Measurements from ENCODE around the gene GRID1.

The GRID1 gene

DNA sequence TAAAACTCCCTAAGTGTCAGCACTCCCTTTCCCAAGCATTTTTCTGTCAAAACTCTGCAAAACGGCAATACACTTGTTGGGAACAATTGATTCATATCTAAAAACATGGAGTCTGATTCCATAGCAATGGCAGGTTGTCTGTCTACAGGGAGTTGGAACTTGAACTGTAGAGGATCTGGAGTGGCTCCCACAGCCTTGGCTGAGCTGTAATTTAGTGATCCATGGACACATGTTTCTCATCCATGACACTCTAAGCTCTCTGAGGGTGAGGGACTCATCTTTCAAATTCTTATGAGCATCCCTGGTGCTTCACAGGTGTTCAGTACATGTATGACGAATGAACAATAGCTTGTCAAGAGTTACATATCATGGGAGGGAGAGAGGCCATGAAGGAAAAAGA is 466.1 kb downstream of the GRID1 start:
- no peak for DNase-seq (ENCODE audit: low read depth, low spot score)

DNA sequence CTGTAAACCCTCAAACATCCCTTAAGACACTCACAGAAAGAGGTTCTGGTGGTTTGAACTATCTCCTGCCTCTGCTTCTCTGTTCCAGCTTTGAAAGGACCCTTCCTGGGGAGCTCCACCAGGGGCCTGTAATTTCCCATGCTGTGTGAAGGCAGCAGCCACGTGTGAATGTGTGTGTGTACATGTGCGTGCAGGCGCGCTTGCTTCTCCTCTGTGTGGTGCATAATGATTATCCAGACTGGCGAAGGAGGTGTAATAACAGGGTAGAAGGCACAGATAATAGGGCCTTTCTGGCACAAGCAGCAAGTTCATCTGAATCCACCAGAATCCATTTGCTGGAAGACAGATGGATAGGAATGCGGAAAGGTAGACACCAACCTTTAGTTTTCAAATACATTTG is 466.5 kb downstream of the GRID1 start:
- no peak for DNase-seq (ENCODE audit: low read depth, low spot score)

DNA sequence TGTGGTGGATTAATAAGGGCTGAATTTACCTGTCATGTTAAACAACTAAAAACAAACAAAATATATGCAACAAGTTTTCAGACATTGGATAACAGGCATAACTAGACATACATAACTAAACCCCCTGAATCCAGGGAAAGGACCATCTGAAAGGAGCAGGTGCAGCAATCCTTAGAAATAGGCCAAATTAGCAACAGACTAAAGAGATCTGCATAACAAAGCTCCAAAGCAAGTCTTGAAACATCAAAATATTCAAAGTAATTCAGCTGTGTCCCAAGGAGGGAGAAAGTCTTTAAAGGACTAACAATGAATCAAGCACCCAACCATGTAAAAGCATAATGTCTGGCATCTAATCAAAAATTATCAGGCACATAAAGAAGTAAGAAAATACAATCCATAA is 475.1 kb downstream of the GRID1 start:
- peak; percentile 3 for DNase-seq (ENCODE audit: low read depth, low spot score)

DNA sequence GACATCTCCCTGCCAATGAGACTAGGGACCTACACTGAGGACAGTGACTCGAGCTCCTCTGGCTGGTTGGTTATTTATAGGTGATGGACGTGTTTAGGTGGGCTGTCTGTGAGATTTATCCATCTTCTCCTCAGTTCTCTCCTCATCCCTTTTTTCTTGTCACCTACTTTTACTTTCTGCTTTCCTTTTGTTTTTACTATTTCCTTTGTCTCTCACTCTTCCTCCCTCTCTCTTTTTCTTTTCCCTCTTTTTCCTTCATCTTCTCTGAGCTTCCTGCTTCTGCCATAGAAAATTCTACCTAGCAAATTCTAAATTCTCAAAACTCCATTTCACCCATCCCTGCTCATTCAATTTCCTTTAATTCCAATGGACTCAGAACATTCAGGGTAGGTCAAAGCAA is 478.0 kb downstream of the GRID1 start:
- no peak for DNase-seq (ENCODE audit: low read depth, low spot score)

DNA sequence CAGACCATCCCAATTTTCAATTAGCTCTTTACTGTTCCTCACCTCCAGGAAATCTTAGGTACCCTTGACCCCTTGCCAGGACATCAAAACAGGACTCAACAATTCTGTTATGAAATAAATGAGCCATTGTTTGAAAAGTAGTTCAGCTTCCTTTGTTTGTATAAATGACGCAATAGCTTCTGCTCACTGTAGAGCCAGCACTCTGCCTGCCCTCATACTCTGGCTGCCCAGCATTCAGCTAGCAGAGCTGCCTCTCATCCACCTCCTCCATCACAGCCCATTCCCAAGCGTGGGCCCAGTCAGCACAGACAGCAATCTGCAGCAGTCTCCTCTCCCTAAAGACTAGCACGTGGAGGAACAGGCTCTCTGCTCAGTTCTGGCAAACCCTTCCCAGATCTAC is 478.6 kb downstream of the GRID1 start:
- DNase-seq (ENCODE audit: low read depth, low spot score), result no peak

DNA sequence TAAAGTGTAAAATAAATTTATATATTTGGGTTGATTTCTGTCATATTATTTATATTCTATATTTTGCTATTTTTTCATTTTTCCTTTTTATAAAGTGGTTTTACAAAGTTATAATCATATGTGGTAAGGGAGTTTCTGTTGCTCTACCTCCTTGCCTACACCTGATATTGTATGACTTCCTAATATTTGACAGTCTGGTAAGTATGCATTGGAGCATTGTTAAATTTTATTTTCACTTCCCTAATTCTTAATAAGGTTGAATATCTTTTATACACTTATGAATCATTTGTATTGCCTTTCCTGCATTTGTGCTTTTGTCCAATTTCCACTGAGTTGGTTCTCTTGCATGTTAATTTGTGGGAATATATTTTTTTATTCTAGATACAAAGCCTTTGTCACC is 492.4 kb downstream of the GRID1 start:
- DNase-seq (ENCODE audit: low read depth, low spot score), result no peak

DNA sequence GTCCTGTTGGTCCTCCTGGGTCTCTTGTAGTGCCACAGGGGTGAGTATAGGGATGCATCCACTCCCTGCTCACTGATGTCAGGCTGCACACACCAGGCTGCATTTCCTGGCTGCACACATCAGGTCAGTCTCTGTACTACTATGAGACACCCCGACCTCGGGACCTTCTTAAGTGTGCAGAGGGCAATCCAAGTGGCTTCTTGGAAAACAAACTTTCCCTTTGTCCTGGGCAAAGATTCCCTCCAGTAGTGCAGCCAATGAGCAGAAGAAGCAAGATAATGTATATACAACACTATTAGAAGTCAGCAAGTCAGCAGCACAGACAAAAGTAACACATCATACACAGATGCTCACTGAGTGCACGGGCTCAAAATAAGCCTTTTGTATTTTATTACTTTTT is 493.5 kb downstream of the GRID1 start:
- DNase-seq (ENCODE audit: low read depth, low spot score), result no peak

DNA sequence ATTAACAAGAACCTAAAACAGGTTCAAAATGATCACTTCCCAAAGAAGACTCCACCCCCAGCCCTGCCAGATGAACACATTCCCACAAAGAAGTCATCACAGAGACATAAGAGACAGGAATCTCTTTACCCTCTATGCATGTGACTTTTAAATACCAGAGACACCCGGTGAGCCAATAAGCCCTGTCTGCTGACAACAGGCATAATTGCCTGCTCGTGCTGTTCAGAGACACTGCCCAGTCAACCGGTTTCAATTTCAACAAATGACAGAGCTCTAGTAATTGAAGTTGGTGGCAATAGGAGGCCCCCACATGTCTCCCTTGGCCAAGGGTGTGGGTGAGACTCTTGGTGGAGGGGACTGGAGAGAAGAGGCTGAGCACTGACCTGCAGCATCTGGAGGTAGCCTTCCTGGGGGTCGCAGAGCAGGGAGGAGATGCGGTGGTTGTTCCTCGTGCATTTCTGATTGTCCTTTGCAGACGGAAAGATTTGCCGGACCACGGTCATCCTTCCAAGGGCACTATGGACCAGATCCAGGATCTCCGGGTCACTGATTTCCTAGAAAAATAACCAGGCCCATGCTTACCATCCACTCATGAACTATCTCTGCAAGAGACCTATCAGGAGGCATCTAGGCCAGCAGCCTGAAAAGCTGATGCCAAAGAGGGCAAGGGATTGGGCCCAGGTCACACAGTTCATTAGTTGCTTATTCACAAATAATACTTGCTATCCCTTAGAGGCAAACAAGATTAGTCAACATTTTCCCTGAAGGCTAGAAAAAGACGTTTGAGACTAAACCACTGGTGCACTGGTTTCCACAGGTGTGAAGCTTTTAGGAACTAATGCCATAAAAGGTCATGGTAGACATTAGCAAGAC is 497.7 kb downstream of the GRID1 start:
- no peak for DNase-seq (ENCODE audit: low read depth, low spot score)

DNA sequence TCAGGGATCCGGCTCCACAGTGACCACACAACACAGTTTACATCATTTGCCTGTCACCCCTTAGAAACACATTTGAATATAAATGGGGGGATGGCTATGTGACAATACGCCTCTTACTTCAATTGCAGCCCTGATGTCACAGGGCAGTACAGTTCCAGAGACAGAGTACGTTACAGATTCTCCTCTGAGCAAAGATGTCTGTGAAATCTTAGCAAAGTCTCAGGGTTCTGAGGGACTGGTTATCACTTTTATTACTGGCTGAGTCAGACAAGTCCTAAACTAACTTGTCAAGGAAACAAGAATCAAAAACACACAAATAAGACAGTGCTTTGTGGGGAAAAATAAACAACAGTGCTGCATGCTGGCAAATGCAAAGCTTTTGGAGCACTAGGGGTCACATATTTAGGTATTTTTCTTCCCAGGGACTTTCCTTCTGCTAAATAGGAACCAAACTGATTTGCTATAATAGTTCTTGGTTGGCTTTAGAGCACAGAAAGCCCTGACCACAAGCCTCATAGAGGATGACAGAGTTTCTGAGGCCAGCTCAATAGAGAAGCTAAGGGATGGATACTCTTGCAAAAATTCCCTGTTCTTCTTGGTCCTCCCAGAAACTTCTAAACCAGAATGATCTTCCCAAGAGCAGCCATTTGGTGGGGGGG is 501.6 kb downstream of the GRID1 start:
- DNase-seq (ENCODE audit: low read depth, low spot score), result no peak

DNA sequence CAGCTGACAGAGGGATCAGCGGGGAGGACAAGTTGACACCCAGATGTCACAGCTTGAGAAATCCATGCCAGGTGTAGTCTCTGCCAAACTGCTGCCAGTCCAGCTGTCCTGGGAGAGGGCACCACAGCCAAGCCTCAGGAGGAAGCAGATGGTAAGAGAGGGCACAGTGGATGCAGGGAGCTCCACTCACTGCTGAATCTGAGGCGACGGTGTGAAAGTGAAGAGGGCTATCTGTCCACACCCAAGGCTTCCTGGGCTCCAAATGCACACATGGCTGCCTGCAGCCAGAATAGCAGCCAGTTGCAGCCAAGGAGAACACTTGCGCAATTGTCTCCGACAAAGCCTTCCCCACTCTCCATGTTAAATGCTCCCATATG is 502.4 kb downstream of the GRID1 start:
- DNase-seq (ENCODE audit: low read depth, low spot score), result no peak

DNA sequence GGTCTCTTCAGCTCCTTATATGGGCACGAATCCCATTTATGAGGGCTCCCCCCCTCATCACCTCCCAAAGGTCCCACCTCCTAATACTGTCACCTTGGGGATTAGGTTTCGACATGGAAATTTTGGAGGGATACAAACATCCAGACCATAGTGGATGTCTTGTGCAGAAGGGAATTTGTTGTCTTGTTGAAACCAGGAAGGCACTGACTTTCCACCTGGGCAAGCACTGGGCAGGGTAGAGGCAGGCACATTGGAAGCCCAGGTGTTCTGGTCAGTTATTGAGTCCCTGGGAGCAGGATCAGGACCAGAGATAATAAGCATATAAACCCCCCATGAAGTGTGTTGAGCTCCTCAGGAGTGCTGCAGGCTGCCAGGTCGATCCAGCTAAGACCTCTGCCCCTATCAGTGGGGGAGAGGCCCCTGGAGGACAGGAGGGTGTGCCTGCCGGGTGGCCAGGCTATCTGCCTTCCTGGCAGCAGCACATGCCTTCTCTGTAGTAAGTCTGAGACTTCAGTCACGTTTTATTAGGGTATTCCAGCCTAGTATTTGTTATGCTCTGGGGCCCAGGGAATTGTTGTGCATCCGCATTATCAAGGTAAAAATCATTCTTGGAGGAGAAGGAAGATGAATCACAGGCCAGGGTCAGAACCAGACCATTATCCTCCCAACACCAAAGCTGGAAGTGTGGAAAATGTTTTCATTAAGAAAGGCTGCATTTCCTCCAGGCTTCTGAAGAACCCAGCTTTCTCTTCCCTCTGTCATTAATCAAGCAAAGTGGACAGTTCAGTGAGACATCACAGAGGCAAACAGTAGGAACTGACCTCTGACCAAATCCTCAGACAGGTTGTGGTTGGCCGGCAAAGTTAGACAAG is 503.1 kb downstream of the GRID1 start:
- no peak for DNase-seq (ENCODE audit: low read depth, low spot score)

DNA sequence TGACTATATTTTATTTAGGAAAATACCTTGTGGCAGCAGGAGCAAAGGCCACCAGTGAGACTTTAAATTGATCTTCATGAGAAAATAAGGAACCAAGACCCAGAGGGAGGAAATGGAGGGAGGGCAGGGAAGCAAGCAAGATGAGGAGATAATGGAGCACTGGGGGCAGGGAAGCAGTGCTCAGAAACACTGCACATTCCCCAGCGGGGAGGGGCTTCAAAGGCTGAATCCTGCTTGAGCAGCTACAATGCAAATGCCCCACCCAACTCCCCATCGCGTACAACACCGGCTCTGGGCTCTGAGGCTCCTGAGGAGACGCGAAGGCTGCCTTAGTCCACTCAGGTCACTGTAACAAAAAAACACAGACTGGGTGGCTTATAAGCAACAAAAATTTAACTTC is 503.8 kb downstream of the GRID1 start:
- DNase-seq (ENCODE audit: low read depth, low spot score), result no peak

DNA sequence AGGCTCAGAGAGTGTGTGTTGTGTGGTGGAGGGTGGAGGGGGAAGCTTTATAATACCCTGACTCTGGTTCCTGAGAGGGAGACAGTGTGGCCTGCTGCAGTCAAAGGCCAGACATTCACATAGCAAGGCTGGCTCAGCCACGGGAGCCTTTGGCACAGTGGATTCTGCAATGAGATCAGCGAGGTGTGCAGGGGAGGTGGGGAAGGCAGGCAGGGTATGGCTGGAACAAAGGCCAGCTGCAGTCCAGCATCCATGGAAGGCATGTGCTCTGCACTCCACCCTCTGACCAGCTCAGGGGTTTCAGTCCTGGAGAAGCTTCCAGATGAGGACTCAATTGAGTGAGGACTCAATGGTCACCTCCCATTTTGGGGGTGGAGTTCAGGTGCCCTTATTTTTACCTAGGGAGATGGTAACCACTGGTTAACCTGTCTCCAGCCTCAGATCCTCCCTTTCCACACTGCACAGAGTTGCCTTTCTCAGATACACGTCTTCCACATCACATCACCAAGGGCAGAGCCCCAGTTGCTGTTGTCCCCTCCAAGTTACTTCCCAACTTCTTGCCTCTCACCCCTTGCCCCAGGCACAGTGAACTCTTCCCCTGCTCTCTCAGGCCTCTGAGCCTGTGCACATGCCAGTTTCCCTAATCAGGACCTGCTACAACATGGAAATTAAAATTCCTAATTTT is 504.9 kb downstream of the GRID1 start:
- no peak for DNase-seq (ENCODE audit: low read depth, low spot score)

DNA sequence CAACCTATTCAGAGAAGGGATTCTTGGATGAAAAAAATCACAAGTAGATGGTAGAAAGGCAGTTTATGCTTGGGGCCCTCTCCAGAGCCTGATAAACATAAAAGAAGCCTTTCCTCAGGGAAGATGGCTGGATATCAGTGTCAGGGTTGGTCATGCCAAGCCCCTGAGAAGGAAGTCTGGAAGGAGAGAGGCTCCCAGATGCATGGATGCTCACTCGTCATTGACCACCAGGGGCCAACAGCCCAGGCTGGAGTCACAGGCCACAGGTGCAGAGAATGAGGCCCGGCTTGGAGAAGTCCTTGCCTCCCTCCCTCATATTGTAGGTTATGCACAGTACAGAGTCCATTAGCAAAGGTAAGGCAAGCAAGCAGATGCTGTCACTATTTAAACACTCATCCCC is 506.7 kb downstream of the GRID1 start:
- no peak for DNase-seq (ENCODE audit: low read depth, low spot score)

DNA sequence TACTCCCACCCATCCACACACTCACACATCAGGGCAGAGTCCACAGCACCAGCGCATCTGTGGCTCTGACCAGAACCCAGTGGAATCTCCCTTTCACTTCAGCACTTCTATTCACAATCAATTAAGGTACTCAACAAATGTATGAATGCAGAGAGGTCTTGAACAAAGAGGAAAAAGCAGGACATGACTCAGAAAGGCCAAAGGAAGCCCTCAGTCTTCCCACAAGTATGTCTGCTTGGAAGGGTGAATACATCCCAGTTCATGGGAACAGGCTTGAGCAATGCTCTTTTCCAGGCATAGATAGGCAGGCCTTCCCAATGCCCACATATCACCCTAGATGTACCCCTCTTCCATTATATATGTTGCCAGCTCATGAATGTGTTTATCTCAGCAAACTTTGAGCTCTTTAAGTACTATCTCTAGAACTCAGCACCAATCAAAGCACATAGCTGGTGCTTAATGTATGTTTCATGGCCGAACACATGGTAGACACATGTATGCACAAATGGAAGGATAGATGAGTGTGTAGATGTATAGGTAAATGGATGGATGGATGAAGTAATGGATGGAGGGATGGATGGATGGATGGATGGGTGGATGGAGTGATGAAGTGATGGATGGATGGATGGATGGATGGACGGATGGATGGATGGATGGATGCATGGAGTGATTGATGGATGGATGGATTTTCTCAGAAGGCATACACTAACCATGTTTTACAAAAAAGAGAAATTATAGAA is 507.6 kb downstream of the GRID1 start:
- no peak for DNase-seq (ENCODE audit: low read depth, low spot score)

DNA sequence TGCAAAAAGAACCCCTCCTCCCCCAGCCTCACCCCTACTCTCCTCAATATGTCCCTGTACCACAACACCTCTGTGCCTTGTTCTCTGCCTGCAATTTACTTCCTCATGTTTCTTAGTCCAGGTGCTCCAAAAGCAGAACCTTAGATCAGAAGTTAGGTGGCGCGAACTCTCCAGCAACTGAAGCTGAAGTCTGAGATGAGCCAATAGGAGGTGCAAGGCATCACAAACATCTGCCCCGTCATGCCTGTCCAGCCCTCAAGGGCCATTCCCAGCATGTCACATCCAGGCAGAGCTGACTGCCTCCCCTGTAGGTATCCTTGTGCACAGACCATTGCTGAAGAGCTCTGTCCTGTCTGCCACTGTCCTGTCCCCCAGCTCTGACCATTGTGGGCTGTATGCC is 508.8 kb downstream of the GRID1 start:
- DNase-seq (ENCODE audit: low read depth, low spot score), result no peak

DNA sequence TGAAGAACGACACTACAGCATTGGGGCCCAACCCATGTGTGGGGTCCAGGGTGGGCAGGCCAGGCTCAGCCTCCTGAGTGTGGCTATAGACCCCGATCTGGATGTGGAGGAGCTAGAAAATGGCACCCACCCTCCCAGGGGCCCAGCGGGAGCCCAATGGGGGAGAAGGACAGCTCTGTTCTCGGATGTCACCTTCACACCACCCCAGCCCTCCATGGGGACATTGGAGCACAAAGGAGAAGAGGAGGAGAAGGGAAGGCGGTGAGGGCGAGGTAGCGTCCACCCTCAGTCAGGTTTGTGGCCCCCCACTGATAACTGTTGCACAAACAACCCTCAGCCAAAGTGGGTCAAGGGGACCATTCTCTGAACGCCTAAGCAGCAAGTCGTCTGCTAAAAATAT is 509.3 kb downstream of the GRID1 start:
- no peak for DNase-seq (ENCODE audit: low read depth, low spot score)

DNA sequence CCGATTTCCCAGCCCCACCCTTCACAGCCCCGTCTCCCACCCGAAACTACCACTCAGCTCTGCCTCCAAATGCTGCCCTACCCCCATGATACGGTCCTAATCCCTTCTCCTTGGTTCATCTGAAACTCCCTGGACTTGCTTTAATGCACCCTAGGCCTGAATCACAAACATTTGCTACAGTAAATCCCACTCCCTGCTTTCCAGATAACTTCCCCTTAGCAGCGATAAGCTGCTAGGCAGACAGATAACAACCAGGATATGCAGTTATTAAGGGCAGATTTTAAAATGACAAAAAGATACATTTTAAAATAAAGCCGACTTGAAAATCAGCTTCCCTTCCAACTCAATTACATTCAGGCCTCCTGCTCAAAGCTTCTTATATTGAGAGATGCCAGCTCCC is 514.7 kb downstream of the GRID1 start:
- no peak for DNase-seq (ENCODE audit: low read depth, low spot score)

DNA sequence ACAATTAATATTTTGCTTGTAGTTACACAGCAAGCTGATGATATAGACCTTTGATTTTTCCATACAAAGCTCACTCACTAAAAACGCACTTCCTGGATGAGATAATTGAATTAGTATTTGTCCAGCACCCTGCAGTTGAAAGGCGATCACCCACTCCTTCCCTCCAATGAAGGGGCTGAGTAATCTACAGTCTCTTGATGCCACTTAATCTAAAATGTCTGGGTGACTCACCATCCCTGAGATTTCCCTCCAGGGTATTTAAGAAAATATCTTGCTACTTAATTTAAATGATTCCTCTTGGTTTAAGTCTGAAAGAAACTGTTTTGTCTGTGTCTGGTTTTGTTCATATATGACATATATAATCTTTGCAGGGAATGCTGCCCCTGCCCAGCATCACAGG is 515.3 kb downstream of the GRID1 start:
- no peak for DNase-seq (ENCODE audit: low read depth, low spot score)

DNA sequence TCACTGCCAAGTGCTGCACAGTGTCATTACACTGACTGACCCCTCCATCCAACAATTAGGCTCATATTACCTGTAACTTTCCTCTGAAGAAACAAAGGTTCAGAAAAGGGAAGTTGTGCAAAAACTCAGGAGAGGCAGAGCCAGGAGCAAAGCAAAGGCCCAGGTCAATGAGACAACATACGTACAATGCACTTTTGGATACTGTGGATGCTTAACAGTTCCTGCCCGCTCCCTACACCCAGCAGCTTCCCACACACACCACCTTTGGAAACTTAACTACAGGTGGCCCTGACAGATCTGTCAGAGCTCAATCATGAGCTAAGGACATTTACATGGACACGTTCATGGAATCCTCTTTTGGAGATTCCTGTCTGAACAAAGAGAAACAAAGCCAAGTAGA is 515.9 kb downstream of the GRID1 start:
- no peak for DNase-seq (ENCODE audit: low read depth, low spot score)

DNA sequence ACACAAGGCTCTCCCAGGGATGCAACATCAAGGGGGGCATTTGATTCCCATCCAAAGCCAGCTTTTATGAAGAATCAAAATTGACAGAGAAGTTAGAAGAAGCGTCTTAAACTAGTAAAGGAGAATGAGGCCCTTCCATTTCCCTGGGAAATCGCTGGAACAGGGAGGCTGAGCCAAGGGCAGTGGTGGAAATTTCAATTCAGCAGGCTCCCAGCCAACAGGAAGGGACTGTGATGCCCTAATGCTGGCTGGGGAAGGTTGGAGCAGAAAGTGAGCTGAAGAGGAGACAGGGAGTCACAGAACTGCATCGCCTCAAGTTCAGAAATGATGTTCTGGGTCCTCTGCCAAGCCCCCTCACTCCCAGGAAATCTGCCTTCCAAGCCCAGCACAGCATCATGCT is 517.3 kb downstream of the GRID1 start:
- no peak for DNase-seq (ENCODE audit: low read depth, low spot score)
